Tongue (tissue), 1 donor: ENCODE measurements around the gene GPR143. TPM values are rescaled to one million over a fixed set of nuclear protein-coding genes. Genes with fewer than 3 reads are reported as not detected.

Experiments
- total RNA-seq: library from RNA; depleted of rRNA; stranded (reverse); fragments of >200 nt; gene quantifications from one replicate; pipeline ENCODE4 v1.2.3, GENCODE V29; 2014

The GPR143 gene
- total RNA-seq, 1 donor from 2014 or later = not detected

Other genes starting within 250 kb of the GPR143 start
- gene SHROOM2, start 20.6 kb upstream of the GPR143 start, total RNA-seq = 2.6 TPM
- not detected for gene CLDN34, start 201.5 kb upstream of the GPR143 start, total RNA-seq